ENCODE measurements around the gene DTX4.

GRCh38 chr11:59173080-59173963, 1.4 kb downstream of the DTX4 start:
- TF ChIP-seq, protein P1, sequence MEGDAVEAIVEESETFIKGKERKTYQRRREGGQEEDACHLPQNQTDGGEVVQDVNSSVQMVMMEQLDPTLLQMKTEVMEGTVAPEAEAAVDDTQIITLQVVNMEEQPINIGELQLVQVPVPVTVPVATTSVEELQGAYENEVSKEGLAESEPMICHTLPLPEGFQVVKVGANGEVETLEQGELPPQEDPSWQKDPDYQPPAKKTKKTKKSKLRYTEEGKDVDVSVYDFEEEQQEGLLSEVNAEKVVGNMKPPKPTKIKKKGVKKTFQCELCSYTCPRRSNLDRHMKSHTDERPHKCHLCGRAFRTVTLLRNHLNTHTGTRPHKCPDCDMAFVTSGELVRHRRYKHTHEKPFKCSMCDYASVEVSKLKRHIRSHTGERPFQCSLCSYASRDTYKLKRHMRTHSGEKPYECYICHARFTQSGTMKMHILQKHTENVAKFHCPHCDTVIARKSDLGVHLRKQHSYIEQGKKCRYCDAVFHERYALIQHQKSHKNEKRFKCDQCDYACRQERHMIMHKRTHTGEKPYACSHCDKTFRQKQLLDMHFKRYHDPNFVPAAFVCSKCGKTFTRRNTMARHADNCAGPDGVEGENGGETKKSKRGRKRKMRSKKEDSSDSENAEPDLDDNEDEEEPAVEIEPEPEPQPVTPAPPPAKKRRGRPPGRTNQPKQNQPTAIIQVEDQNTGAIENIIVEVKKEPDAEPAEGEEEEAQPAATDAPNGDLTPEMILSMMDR (IDR thresholded peaks at IDR 0.05), result no peak
- no peak for TF ChIP-seq POLR2AphosphoS5 (IDR thresholded peaks at IDR 0.05)
